Measurements from ENCODE around the gene GUCA1C. TPM values are rescaled to one million over a fixed set of nuclear protein-coding genes. Genes with fewer than 3 reads are reported as not detected.

Gene GUCA1C
- total RNA-seq, 6 experiments from 2014 or later = not detected

- no peak for ATAC-seq
- H3K27me3 ChIP-seq = no peaks in the 10 kb centered on the region
- no peak for DNase-seq
- no peak for TF ChIP-seq CTCF (IDR thresholded peaks at IDR 0.05)
- TF ChIP-seq POLR2A (IDR thresholded peaks at IDR 0.05) = no peak
- no peaks in the 10 kb centered on the region for H3K4me1 ChIP-seq
- intact Hi-C loops (cut with DNase I) = loop anchor here in 1 of 2 donors (10.0 kb wide), 1 partner anchor 245 kb away; no protein-coding TSS in a partner anchor
- no peaks in the 10 kb centered on the region for H3K9me3 ChIP-seq
- H3K27ac ChIP-seq = no peak overlapping the region
- WGBS (ENCODE audit: insufficient coverage, low coverage, low lambda C conversion rate, missing lambda C conversion rate) = 94% methylated on average over 3 of the region's 5 CpGs
- no peak overlapping the region for H3K4me3 ChIP-seq
- H3K36me3 ChIP-seq = no peaks in the 10 kb centered on the region
These were observed 43.9 kb downstream of the GUCA1C start for GRCh38 chr3:108909799-108910198.

GRCh38 chr3:108907194-108907593 lies 46.5 kb downstream of the GUCA1C start:
- no peaks in the 10 kb centered on the region for H3K9me3 ChIP-seq
- H3K36me3 ChIP-seq = no peaks in the 10 kb centered on the region
- no peak for DNase-seq
- H3K27ac ChIP-seq = no peak overlapping the region
- no peaks in the 10 kb centered on the region for H3K4me1 ChIP-seq
- no peaks in the 10 kb centered on the region for H3K27me3 ChIP-seq
- no peak for ATAC-seq
- intact Hi-C loops (cut with DNase I) = no loop called here
- WGBS (ENCODE audit: insufficient coverage, low coverage, low lambda C conversion rate, missing lambda C conversion rate) = 82% methylated on average over 1 of the region's 1 CpG
- no peak for TF ChIP-seq CTCF (IDR thresholded peaks at IDR 0.05)
- no peak for TF ChIP-seq POLR2A (IDR thresholded peaks at IDR 0.05)
- H3K4me3 ChIP-seq = no peak overlapping the region

DNA sequence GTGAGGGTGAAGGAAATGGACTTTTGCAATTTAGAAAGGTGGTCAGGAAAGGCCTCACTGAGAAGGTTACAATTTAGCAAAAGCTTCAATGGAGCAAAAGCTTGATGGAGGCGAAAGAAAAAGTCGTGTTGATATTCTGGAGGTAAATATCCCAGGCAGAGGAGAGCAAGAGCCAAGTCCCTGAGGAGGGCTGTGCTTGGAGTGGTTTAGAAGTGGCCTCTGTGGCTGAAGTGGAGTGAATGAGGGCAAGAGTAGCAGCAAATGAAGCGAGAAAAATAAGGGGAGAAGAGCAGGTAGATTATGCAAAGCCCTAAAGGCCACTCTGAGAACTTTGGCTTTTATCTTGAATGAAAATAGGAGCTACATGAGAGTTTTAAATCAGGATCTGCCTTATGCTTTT lies 54.1 kb downstream of the GUCA1C start:
- Histone ChIP-seq H3K27me3 (no peaks in the 10 kb centered on the region), H3K27ac (no peak overlapping the region), H3K4me1 (no peaks in the 10 kb centered on the region), H3K9me3 (no peaks in the 10 kb centered on the region), H3K4me3 (no peak overlapping the region), H3K36me3 (no peaks in the 10 kb centered on the region)
- TF ChIP-seq CTCF (IDR thresholded peaks at IDR 0.05) (no peak), POLR2A (IDR thresholded peaks at IDR 0.05) (no peak)
- 79% methylated on average over 3 of the region's 3 CpGs for WGBS (ENCODE audit: insufficient coverage, low coverage, low lambda C conversion rate, missing lambda C conversion rate)
- no peak for DNase-seq
- intact Hi-C loops (cut with DNase I) = no loop called here
- no peak for ATAC-seq

DNA sequence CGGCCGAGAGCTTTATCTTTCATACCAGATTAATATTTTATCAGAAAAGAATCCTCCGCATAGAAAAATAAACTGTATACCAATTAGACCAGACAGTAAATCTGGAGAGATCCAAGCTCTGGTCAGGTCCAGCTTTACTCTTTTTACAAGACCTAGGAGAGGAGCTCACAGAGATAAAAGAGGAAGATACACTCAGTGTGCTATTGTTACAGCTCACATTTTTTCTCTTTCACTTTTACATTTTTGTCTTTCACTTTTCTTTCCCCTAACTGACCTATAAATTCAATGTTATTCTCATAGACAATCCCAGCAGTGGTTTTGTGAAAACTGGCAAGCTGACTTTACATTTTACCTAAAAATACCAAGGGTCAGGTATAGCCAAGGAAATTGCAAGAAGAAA lies 55.8 kb downstream of the GUCA1C start:
- Histone ChIP-seq H3K4me1 (no peaks in the 10 kb centered on the region), H3K27ac (no peak overlapping the region), H3K4me3 (no peak overlapping the region), H3K9me3 (no peaks in the 10 kb centered on the region), H3K27me3 (no peaks in the 10 kb centered on the region), H3K36me3 (no peaks in the 10 kb centered on the region)
- DNase-seq (no peak), ATAC-seq (no peak)
- TF ChIP-seq CTCF (IDR thresholded peaks at IDR 0.05) (no peak), POLR2A (IDR thresholded peaks at IDR 0.05) (no peak)
- intact Hi-C loops (cut with DNase I) = no loop called here
- 62% methylated on average over 3 of the region's 3 CpGs for WGBS (ENCODE audit: insufficient coverage, low coverage, low lambda C conversion rate, missing lambda C conversion rate)

DNA sequence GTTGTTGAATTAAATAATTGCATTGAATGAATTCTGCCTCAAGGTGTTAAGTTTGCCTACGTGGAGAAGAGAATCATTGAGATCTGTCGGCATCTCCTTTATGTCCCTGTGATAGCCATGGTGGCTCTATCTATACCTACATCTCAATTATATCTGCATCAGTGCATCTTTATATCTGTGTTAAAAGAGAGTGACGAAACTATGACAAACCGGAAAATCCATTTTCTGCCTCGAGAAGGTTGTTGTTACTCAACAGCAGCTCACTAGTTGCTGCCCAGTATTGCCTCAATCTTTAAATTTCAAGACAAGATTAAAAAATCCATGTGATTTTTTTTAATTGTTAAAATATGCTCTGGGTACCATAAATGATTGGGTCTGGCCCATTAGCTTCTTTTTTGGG lies 58.7 kb downstream of the GUCA1C start:
- H3K27me3 ChIP-seq = no peaks in the 10 kb centered on the region
- intact Hi-C loops (cut with DNase I) = no loop called here
- H3K9me3 ChIP-seq = no peaks in the 10 kb centered on the region
- ATAC-seq (no peak), DNase-seq (no peak)
- no peaks in the 10 kb centered on the region for H3K36me3 ChIP-seq
- TF ChIP-seq CTCF (IDR thresholded peaks at IDR 0.05) (no peak), POLR2A (IDR thresholded peaks at IDR 0.05) (no peak)
- H3K27ac ChIP-seq = no peak overlapping the region
- H3K4me3 ChIP-seq = no peak overlapping the region
- WGBS (ENCODE audit: insufficient coverage, low coverage, low lambda C conversion rate, missing lambda C conversion rate) = 54% methylated on average over 5 of the region's 5 CpGs
- no peaks in the 10 kb centered on the region for H3K4me1 ChIP-seq

All from right lobe of liver (tissue), 6 donors.